ENCODE results near the gene KCNH2.
"Not testable (repeated sequence)": the region's sequence is repeated elsewhere in the genome, so short reads cannot be mapped to it uniquely, and the experiment has no call there.

KCNH2 gene

DNA sequence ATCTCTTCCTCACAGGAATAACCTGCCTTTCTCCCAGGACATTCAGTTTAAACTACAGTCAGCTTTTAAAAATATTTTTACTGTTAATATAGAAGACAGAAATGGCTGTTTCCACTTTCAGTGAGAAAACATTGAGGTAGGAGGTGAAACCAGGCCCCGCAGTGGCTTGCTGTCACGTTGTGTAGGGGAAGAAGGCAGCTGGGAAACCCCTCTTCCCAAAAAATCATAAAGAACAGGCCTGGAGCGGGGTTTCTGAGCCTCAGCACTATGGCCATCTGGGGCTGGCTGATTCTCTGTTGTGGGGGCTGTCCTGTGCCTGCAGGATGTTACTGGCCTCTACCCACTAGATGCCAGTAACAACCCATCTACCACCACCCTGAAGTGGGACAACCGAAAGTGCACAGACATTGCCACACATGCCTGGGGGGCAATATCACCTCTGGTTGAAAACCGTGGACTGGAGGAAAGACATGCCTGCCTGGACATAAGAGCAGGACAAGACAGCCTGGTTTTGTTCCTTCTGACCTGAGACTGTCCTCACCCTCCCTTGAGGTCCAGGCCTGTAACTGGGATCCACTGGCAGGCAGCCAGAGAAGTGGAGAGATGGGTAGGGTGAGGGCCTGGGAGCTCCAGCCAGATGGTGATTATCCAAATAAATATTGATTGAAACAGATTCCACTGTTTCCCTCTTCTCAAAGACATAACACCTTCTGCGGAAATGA is 43.9 kb downstream of the KCNH2 start:
- no peak for DNase-seq

DNA sequence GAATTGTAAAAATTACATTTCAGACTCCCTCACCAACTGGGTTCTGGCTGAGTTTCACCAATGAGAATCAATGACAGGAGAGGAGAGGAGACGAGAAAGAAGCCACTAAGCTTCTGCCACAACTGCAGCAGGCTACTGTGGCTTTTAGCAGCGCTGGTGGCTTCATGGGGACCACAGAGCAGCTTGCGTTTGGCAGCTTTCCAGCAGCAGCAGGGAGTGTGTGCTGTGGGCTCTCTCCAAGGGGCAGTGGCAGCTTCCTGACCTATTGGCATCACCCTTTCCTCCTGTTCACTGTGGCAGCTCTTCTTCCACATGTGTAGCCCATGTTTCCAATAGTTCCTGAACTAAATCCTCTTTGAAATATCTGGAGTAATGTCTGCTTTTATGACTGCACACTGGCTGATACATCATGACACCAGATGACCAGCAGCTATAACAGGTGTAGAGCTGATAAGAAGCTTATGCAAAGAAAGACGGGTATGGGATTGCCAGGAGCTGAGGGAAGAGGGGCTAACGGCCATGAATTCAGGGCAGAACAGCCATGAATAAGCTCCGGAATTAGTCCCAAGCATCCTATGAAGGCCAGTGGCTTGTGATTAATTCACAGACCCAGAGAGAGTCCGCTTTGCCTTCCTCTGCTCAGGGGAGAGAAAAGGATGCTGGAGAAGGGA is 46.8 kb downstream of the KCNH2 start:
- no peak for DNase-seq

DNA sequence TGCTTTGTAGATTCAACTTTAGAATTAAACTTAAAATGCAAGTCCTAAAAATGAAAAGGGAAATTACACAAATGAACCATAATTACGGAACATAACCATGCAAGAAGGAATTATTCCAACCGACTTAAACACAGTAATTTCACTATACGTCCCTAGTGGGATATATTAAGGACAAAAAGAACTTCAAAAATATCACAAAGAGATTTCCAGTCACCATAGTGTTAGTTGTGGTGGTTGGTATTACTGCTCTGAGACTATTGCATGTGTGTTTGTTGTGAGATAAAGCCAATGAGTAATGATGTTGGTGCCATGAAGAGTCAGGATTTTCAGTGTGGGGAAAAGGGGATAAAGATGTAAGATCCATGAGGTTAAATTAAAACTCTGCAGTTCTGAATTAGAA is 49.6 kb downstream of the KCNH2 start:
- no peak for DNase-seq

DNA sequence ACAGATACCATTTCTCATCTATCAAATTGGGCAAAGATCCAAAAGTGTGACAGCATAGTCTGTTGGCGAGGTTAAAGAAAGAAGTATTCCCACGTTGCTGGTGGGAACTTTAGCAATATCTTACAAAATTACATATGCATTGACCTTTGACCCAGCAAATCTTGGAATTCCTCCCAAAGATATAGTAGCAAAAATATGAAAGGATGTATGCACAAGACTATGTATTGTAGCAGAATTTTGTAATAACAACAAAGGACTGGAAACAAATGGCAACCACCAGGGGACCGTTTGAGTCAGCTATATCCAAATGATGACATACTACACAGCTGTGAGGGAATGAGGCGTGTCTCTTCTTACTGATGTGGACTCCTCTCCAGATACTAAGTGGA is 50.2 kb downstream of the KCNH2 start:
- no peak for DNase-seq

DNA sequence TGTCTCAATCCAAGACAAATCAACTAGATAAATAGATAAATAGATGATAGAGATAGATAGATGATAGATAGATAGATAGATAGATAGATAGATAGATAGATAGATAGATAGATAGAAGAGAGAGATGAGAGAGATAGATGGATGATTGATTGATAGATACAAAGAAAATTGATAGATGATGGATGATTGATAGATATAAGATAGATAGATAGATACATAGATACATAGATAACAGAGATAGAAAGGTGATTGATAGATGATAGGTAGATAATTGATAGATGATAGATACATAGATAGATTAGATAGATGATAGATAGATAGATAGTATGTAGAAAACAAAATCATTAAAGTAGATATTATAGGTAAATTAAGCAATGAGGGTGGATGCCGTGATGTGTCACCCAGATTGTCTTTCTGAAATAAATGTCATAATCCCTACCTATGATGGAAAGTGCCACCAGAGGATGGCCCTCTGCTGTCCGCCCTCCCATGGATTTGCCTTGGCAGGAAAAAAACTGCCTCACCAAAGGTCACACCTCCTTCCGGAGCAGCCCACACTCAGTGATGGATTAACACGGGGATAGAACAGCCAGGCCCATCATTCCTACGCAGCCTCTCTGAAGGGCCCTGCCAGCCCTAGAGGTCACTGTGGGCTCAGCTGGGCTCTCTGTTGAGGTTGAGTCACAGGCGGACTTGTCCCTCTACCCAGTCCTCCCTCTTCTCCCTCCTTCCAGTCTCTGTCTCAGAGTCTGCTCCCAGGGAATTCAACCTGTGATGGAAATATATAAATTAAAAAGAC is 50.8 kb downstream of the KCNH2 start:
- DNase-seq: no peak

DNA sequence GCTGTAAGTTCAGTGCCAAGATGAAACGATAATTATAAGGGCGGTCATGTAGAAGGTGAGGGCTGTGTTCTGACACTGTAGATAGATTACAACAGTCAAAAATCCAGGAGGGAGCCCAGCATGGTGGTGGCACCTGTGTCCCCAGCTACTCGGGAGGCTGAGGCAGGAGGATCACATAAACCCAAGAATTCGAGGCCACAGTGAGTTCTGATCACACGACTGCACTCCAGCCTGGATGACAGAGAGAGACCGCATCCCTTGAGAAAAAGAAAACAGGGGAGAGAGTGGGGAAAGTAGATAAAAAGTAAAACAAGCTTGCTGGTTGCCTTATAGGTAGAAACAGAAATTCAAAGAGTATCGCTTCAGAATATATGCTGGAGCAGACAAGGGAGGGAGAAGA is 52.1 kb downstream of the KCNH2 start:
- DNase-seq: no peak

DNA sequence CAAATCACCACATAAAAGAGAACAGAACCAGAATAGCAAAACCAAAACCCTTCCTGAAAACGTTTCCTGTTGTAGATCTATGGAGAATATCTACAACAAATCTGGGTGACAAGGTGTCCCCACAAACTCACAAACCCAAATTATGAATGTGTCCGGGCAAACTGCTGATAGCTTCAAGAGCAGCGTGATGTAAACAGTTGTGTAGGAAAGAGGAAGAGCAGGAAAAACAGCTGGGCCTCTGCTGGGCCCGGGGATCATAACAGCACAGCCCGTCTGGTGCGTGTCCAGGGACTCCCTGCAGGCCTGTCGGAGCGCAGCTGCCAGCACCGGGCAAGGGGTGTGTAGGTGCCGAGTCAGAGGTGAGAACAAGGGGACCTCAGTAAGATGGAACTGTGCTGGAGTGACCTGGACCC is 53.7 kb downstream of the KCNH2 start:
- DNase-seq: no peak

DNA sequence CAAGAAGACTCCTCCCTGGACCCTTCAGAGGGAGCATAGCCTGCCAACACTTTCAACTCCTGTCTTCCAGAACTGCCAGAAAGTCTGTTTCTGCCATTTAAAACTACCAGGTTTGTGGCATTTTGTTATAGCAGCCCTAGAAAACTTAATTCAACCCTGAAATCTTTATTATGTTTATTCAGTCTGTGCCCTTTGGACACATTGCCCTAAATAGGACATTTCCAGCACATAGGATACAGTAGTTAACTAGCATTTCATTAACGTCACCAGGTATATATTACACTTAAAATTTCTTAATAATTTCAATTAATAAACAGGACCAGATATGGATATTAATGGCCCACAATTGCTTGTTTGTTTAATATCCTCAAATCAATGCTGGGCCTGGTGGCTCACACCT is 54.3 kb downstream of the KCNH2 start:
- DNase-seq: no peak

DNA sequence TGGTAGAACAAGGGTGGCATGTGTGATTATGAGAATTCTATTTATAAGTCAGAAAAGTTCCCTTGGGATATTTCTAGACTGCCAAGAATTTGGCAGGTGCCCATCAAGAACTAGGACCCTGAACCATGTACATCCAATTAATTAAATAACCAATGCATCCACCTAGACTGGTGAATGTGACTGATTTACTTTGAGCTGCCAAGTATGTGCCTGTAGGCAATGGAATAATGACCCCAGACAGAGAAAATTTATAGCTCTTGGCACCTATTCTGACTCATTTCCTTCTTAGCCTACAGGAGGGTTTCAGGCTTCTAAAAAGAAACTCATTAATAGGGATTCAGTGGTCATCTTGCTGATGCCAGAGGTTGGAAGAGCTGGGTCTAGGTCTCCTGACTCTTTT is 54.9 kb downstream of the KCNH2 start:
- no peak for DNase-seq

DNA sequence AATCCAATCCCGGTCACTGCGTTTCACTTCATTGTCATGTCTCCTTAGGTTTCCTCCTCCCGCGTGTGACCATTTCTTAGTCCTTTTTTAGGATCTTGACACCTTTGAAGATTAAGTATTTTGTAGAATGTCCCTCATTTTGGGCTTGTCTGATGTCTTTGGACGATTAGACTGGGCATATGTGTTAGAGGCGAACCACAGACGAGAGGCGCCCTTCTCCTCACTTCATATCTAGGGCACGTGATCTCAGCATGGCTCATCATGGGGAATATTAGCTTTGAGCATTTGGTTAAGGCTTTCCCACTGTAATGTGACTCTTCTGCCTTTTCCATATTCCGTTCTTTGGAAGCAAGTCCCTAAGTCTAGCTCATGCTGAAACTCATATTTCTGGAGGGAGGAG is 59.0 kb downstream of the KCNH2 start:
- DNase-seq: no peak

DNA sequence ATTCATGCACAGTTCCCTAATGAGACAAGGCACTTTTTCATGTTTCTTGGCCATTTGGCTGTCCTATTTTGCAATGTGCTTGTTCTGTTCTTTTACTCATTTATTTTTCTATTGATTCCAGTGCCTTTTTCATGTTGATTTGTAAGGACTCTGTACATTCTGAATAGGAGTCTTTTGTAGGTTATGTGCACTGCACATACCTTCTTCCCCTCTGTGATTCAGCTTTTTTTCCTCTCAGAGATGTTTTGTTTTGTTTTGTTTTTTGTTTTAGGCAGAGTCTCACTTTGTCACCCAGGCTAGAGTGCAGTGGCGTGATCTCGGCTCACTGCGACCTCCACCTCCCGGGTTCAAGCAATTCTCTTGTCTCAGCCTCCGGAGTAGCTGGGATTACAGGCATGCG is 59.7 kb downstream of the KCNH2 start:
- DNase-seq: no peak

DNA sequence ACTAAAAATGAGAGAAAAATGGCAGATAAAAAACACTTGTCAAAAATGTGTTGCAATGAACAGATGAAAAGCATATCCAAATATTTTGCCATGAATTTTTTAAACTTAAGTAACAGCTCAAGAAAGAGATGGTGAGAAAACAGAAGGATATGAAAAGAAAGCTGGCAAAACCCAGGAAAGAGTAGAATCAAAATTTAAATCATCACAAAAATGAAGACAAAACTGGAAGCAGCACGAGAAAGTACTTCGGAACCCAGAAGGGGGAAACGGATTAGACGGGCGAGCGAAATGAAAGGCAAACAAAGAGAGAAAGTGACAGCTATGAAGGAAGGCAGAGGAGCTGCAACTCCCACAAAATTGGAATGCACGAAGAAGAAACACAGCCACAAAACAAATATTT is 60.2 kb downstream of the KCNH2 start:
- DNase-seq: no peak

DNA sequence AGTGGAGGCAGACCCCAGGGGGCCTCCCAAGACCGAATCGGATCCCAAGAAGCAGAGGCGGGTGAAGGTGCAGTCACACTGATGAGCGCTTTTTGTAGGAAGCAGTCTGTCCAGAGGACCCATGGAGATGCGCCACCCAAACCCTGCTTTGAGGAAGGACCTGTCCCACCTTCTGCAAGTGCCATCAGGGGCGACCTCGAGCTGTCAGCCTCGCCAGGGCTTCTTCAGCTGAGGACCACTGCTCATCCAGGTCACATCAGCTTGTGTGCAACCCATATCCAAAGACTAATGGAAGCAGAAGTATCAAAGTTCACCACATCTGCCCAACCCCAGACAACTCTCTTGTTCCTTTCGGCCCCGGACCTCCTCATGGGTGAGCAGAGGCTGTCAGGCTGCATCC is 61.5 kb downstream of the KCNH2 start:
- no peak for DNase-seq

DNA sequence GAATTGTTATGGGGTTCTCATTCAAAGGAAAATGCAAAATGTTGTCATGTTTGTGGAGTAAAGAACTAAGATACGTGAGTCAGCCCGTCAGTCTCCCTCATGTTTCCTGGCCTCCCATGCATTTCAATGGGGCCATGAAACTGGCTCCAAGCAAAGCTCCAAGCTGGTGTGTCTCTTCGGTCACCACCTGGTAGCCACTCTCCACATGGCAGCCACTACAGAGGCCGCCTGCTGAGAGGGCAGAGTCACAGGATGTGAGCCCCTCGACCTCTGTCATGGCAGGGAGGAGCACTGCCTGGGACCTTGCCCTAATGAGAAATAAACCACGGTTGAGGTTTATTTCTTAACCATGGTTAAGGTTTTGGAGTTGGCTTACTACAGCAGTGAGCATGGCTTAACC is 63.2 kb downstream of the KCNH2 start:
- no peak for DNase-seq

DNA sequence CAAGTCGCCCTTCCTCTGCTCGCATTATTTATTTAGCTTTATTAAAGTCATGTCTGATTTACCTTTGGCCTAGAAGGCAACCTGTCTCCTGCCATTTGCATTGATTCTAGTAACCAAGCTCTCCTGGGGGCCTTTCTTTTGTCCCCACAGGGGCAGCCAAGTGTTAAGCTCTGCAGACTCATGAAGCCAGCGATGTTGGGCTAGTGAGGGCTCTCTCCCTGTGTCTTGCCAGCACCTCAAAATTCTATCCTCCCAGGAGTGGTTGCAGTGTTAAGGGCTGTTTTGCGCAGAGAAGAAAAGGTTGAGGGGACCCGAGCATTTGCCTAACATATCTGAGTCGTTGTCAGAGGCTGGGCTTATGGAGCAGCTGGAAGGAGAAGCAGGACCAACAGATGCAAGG is 63.9 kb downstream of the KCNH2 start:
- DNase-seq: no peak

DNA sequence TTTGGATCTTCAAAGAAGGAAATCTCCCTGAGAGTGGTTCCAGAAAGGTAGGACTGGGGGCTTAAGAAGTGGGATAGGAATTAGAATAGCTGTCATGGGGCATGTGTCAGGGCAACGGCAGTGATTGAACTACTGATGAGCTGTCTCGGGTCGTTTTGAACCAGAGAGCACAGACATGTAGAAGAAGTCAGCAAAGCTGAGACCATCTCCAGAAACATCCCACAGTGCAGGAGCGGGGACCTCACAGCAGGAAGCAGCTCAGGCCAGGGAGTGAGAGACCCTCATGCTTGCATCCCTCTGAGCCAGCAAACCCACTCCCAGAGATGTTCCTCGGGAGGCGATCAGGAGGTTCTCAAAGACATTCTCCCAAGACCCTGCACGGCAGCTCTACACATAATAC is 65.7 kb downstream of the KCNH2 start:
- no peak for DNase-seq

DNA sequence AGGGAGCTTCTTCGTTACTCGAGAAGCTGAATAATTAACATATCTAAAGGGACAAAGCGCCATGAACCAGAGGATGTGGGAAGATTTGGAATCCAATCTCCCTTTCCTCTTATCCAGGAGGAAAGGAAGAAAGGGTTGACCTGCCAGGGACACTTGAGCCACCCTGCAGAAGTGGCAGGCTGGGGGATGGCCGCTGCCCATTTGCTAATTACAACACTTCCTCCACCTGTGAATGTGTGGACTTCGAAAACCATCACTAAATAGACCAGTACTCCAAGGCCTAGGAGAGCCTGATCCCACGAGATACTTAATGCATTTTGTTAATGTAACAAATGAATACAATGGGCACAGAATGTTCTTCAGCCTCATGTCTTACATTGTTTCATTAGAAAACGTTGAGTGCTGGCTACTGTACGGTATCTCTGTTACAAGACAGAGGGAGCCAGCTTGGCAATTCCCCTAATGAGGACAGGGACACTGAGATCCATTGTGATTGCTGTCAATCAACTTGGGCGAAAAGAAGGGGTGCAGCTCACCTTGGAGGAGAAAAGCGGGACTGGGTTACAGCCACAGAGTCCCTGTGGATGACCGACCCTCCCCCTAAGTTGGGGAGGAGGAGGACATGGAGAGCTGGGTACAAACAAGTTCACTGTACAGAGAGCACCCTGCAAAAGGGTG is 66.4 kb downstream of the KCNH2 start:
- no peak for DNase-seq

DNA sequence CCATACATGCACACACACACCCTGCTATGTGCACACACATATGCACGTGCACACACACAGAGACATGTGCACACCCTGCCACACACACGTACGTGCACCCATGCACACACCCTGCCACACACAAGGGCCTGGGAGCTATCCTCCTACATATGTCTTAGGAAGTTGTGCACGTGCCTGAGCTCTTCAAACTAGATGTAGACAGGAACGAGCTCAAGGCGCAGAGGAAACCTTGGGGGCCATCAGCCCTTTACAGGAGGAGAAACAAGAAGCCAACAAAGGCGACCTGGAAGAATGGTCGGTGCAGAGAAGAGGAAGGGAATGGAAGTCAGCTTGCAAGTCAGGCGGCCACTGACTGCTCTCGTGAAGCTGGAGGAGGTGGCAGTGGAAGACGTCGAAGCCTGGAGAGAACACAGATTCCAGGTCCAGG is 67.1 kb downstream of the KCNH2 start:
- DNase-seq: no peak

DNA sequence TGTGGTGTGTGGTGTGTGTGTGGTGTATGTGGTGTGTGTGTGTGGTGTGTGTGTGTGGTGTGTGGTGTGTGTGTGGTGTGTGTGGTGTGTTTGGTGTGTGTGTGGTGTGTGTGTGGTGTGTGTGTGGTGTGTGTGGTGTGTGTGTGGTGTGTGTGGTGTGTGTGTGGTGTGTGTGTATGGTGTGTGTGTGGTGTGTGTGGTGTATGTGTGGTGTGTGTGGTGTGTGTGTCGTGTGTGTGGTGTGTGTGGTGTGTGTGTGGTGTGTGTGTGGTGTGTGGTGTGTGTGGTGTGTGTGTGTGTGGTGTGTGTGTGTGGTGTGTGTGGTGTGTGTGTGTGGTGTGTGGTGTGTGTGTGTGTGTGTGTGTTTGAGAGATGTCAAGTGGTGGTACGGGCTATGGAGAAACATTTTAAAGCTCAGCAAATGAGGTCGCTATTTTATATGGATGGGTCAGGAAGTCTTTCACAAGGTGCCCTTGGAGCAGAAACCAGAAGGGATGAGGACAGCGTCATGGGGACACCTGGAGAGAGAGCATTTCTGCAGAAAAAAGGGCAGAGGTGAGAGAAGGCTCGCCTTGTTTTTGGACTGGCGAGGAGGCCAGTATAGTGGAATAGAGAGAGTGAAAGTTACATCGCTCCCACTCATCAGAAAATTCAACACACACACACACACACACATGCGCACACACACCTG is 67.7 kb downstream of the KCNH2 start:
- DNase-seq: not testable (repeated sequence)

DNA sequence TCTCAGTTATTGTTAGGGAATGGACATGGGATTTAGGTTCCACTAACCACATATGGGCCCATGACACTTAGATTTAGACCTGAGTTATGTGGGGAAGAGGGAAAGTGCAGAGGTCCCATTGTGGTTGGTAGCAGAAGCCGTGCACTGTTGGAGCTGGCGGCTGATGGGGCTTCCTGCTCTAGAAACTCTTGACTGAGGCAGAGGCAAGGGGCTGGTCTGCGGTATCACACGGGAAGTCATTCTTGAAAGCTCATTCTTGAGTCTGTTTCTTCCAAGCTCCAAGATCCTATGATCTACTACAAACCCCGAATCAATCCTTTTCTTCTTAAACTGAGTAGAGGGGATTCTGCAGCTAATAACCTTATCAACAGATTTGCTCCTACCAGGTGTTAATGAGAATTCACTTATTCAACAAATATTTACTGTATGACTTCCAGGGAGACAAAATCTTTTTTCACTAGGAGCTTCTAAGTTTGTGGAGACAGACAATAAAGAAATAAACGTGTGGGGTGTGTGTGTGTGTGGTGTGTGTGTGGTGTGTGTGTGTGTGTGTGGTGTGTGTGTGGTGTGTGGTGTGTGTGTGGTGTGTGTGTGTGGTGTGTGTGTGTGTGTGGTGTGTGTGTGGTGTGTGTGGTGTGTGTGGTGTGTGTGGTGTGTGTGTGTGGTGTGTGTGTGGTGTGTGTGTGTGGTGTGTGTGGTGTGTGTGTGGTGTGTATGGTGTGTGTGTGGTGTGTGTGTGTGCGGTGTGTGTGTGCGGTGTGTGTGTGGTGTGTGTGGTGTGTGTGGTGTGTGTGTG is 68.7 kb downstream of the KCNH2 start:
- peak in 1 of 2 experiments; percentile 7 for DNase-seq

DNA sequence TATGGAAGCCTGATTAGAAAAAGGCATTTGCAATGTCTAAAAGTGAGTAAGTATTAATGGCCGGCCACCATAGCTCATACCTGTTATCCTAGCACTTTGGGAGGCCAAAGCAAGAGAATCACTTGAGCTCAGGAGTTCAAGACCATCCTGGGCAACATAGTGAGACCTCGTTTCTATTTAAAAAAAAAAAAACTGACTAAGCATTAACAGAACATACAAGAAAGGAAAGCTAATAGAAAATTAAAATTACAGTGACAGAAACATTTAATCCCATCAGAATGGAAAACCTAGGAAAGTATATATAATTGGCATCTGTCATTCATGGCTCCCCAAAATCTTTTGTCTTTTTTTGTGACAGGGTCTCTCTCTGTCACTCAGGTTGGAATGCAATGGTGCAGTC is 69.9 kb downstream of the KCNH2 start:
- DNase-seq: no peak

All from activated CD4-positive, alpha-beta T cell treated with anti-CD3 and anti-CD28 coated beads, Interleukin-2, amount 50 U/mL, for 4 hours (primary cell).